ENCODE measurements around the gene COPB2.

COPB2 gene

DNA sequence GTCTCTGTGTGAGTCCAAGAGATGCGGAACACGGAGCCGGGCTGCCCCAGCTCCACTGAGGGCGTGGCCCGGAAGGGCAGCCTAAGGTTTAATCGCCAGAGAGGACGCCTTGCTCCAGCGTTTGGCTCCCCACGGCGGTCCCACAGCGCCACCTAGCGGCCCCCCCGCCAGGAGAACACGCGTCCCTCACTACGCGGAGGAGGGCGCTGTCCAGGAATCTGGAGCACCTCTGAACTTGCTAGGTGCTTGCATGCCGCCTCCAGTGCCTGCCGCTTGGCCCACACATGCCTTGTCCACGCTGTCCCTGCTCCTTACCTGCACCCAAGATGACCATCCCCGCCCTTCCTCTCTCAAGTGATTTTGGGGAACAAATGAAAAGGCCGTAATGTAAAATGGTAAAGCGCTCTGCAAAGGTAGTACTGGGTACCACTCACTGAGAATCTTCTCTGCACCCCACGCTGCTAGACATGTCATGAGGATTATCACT is 60.0 kb downstream of the COPB2 start (continued):
- TF ChIP-seq, protein P1, sequence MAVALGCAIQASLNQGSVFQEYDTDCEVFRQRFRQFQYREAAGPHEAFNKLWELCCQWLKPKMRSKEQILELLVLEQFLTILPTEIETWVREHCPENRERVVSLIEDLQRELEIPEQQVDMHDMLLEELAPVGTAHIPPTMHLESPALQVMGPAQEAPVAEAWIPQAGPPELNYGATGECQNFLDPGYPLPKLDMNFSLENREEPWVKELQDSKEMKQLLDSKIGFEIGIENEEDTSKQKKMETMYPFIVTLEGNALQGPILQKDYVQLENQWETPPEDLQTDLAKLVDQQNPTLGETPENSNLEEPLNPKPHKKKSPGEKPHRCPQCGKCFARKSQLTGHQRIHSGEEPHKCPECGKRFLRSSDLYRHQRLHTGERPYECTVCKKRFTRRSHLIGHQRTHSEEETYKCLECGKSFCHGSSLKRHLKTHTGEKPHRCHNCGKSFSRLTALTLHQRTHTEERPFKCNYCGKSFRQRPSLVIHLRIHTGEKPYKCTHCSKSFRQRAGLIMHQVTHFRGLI (tag by site-specific recombination; IDR thresholded peaks at IDR 0.05): no peak
- no peak for TF ChIP-seq ZSCAN23 (tag by site-specific recombination; IDR thresholded peaks at IDR 0.05)
- TF ChIP-seq ZNF335 (tag by site-specific recombination; conservative IDR thresholded peaks at IDR 0.05): 0 out of 2 replicates have a peak, but pooled peaks have one; percentile 35
- no peak for TF ChIP-seq ZNF510 (tag by site-specific recombination; IDR thresholded peaks at IDR 0.05; ENCODE audit: insufficient replicate concordance)
- TF ChIP-seq ZNF350 (tag by site-specific recombination; IDR thresholded peaks at IDR 0.05): no peak
- TF ChIP-seq ZNF274 (IDR thresholded peaks at IDR 0.05; ENCODE audit: low read length): no peak
- no peak for TF ChIP-seq ZNF274 (tag by site-specific recombination; IDR thresholded peaks at IDR 0.05; ENCODE audit: borderline replicate concordance)
- TF ChIP-seq, protein P2, sequence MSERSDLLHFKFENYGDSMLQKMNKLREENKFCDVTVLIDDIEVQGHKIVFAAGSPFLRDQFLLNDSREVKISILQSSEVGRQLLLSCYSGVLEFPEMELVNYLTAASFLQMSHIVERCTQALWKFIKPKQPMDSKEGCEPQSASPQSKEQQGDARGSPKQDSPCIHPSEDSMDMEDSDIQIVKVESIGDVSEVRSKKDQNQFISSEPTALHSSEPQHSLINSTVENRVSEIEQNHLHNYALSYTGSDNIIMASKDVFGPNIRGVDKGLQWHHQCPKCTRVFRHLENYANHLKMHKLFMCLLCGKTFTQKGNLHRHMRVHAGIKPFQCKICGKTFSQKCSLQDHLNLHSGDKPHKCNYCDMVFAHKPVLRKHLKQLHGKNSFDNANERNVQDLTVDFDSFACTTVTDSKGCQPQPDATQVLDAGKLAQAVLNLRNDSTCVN (tag by site-specific recombination; optimal IDR thresholded peaks at IDR 0.05): no peak
- TF ChIP-seq, protein P3, sequence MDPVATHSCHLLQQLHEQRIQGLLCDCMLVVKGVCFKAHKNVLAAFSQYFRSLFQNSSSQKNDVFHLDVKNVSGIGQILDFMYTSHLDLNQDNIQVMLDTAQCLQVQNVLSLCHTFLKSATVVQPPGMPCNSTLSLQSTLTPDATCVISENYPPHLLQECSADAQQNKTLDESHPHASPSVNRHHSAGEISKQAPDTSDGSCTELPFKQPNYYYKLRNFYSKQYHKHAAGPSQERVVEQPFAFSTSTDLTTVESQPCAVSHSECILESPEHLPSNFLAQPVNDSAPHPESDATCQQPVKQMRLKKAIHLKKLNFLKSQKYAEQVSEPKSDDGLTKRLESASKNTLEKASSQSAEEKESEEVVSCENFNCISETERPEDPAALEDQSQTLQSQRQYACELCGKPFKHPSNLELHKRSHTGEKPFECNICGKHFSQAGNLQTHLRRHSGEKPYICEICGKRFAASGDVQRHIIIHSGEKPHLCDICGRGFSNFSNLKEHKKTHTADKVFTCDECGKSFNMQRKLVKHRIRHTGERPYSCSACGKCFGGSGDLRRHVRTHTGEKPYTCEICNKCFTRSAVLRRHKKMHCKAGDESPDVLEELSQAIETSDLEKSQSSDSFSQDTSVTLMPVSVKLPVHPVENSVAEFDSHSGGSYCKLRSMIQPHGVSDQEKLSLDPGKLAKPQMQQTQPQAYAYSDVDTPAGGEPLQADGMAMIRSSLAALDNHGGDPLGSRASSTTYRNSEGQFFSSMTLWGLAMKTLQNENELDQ (tag by site-specific recombination; IDR thresholded peaks at IDR 0.05; ENCODE audit: low read depth): no peak
- TF ChIP-seq, protein P4, sequence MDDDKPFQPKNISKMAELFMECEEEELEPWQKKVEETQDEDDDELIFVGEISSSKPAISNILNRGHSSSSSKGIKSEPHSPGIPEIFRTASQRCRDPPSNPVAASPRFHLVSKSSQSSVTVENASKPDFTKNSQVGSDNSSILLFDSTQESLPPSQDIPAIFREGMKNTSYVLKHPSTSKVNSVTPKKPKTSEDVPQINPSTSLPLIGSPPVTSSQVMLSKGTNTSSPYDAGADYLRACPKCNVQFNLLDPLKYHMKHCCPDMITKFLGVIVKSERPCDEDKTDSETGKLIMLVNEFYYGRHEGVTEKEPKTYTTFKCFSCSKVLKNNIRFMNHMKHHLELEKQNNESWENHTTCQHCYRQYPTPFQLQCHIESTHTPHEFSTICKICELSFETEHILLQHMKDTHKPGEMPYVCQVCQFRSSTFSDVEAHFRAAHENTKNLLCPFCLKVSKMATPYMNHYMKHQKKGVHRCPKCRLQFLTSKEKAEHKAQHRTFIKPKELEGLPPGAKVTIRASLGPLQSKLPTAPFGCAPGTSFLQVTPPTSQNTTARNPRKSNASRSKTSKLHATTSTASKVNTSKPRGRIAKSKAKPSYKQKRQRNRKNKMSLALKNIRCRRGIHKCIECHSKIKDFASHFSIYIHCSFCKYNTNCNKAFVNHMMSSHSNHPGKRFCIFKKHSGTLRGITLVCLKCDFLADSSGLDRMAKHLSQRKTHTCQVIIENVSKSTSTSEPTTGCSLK (tag by site-specific recombination; IDR thresholded peaks at IDR 0.05): no peak
- no peak for TF ChIP-seq ZNF202 (tag by site-specific recombination; IDR thresholded peaks at IDR 0.05; ENCODE audit: borderline replicate concordance)
- TF ChIP-seq, protein P5, sequence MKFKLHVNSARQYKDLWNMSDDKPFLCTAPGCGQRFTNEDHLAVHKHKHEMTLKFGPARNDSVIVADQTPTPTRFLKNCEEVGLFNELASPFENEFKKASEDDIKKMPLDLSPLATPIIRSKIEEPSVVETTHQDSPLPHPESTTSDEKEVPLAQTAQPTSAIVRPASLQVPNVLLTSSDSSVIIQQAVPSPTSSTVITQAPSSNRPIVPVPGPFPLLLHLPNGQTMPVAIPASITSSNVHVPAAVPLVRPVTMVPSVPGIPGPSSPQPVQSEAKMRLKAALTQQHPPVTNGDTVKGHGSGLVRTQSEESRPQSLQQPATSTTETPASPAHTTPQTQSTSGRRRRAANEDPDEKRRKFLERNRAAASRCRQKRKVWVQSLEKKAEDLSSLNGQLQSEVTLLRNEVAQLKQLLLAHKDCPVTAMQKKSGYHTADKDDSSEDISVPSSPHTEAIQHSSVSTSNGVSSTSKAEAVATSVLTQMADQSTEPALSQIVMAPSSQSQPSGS (tag by site-specific recombination; IDR thresholded peaks at IDR 0.05; ENCODE audit: low read depth): no peak
- TF ChIP-seq, protein P6, sequence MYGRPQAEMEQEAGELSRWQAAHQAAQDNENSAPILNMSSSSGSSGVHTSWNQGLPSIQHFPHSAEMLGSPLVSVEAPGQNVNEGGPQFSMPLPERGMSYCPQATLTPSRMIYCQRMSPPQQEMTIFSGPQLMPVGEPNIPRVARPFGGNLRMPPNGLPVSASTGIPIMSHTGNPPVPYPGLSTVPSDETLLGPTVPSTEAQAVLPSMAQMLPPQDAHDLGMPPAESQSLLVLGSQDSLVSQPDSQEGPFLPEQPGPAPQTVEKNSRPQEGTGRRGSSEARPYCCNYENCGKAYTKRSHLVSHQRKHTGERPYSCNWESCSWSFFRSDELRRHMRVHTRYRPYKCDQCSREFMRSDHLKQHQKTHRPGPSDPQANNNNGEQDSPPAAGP (tag by site-specific recombination; IDR thresholded peaks at IDR 0.05): 0 out of 2 replicates have a peak, but pooled peaks have one; percentile 31
- TF ChIP-seq PRDM1 (tag by site-specific recombination; IDR thresholded peaks at IDR 0.05): no peak
- TF ChIP-seq, protein P7, sequence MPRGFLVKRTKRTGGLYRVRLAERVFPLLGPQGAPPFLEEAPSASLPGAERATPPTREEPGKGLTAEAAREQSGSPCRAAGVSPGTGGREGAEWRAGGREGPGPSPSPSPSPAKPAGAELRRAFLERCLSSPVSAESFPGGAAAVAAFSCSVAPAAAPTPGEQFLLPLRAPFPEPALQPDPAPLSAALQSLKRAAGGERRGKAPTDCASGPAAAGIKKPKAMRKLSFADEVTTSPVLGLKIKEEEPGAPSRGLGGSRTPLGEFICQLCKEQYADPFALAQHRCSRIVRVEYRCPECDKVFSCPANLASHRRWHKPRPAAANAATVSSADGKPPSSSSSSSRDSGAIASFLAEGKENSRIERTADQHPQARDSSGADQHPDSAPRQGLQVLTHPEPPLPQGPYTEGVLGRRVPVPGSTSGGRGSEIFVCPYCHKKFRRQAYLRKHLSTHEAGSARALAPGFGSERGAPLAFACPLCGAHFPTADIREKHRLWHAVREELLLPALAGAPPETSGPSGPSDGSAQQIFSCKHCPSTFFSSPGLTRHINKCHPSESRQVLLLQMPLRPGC (tag by site-specific recombination; IDR thresholded peaks at IDR 0.05): 0 out of 2 replicates have a peak, but pooled peaks have one; percentile 30
- TF ChIP-seq KLF10 (tag by site-specific recombination; IDR thresholded peaks at IDR 0.05): no peak
- TF ChIP-seq HOXD13 (CRISPR knock-in tag; IDR thresholded peaks at IDR 0.05; ENCODE audit: borderline replicate concordance): no peak
- 0 out of 2 replicates have a peak, but pooled peaks have one; percentile 24 for TF ChIP-seq ZNF600 (tag by site-specific recombination; IDR thresholded peaks at IDR 0.05)
- no peak for TF ChIP-seq ZNF266 (tag by site-specific recombination; IDR thresholded peaks at IDR 0.05; ENCODE audit: low read depth)
- TF ChIP-seq SP3 (tag by site-specific recombination; IDR thresholded peaks at IDR 0.05): peak; percentile 25; the same call in 1 of the 2 replicates
- TF ChIP-seq ZNF239 (tag by site-specific recombination; IDR thresholded peaks at IDR 0.05): no peak
- TF ChIP-seq ZNF76 (tag by site-specific recombination; IDR thresholded peaks at IDR 0.05; ENCODE audit: borderline replicate concordance, low read depth): no peak
- TF ChIP-seq ZNF558 (tag by site-specific recombination; IDR thresholded peaks at IDR 0.05): no peak
- no peak for TF ChIP-seq ZNF48 (tag by site-specific recombination; IDR thresholded peaks at IDR 0.05)

Measured in HEK293 (cell line).